ENCODE data around the gene MDN1. TPM values are rescaled to one million over a fixed set of nuclear protein-coding genes. Genes with fewer than 3 reads are reported as not detected.

The MDN1 gene
- total and polyA plus RNA-seq, 2 of the 8 experiments (the other 6 are each of a cell fraction or from before 2014, with no cell fraction given) = 53.5 to 179 TPM

- H3K18ac ChIP-seq (ENCODE audit: extremely low read depth, low read length) = no peak overlapping the region
- no peak overlapping the region for H3K14ac ChIP-seq (ENCODE audit: insufficient read length)
- no peak overlapping the region for H3K4me2 ChIP-seq (ENCODE audit: insufficient read depth in 1 of 2, low read depth in 2 of 2, low read length in 2 of 2)
- no peak overlapping the region for H3K9ac ChIP-seq (replicated peaks in 1 of 4; ENCODE audit: extremely low read depth in 1 of 4, low read depth in 3 of 4, low read length in 3 of 4)
- peaks cover 0 to 2% (median 0%) of the 10 kb centered on the region in 4 experiments; a peak in 1 of 7 replicates for H3K27me3 ChIP-seq (replicated peaks in 1 of 4; ENCODE audit: control insufficient read depth in 3 of 4, extremely low read depth in 1 of 4, insufficient read depth in 3 of 4, low read length in 3 of 4)
- peaks cover 0 to 8% of the 10 kb centered on the region in 2 experiments for H4K20me1 ChIP-seq (replicated peaks in 1 of 2; ENCODE audit: control insufficient read depth in 1 of 2, insufficient read depth in 2 of 2, low read length in 2 of 2)
- H4K5ac ChIP-seq (ENCODE audit: insufficient read length, low read depth, low read length) = no peak overlapping the region
- H3K79me1 ChIP-seq (ENCODE audit: low read depth, low read length) = peaks cover 3% of the 10 kb centered on the region; the same call in 1 of the 2 replicates
- H3K4ac ChIP-seq (replicated peaks; ENCODE audit: insufficient read length, low read depth, low read length) = no peak overlapping the region
- H3K4me3 ChIP-seq (ENCODE audit: extremely low read depth in 1 of 4, insufficient read depth in 2 of 4, low read depth in 3 of 4, low read length in 4 of 4) = no peak overlapping the region
- no peak overlapping the region for H3K56ac ChIP-seq (replicated peaks; ENCODE audit: insufficient read length, low read depth, low read length)
- H3K23me2 ChIP-seq (ENCODE audit: low read depth, low read length) = no peaks in the 10 kb centered on the region
- H2BK12ac ChIP-seq (ENCODE audit: low read depth, low read length) = no peak overlapping the region
- H2BK5ac ChIP-seq (ENCODE audit: low read depth, low read length) = no peak overlapping the region
- peaks cover 0 to 26% of the 10 kb centered on the region in 2 experiments; a peak in 2 of 4 replicates for H3K79me2 ChIP-seq (ENCODE audit: control insufficient read depth in 1 of 2, insufficient read depth in 2 of 2, low read length in 2 of 2)
- peaks cover 27 to 89% (median 67%) of the 10 kb centered on the region in 4 experiments for H3K36me3 ChIP-seq (ENCODE audit: control insufficient read depth in 2 of 4, insufficient read depth in 4 of 4, low read length in 3 of 4)
- WGBS, 2 experiments (ENCODE audit: extremely low coverage in 1 of 2, insufficient coverage in 1 of 2, insufficient read length in 1 of 2, insufficient replicate concordance in 2 of 2, low coverage in 1 of 2, low lambda C conversion rate in 2 of 2, missing lambda C conversion rate in 1 of 2) = 94% methylated on average over 1 of the region's 1 CpG; no CpG with 5 or more reads in 1 of the 2 experiments
- H3K27ac ChIP-seq (ENCODE audit: low read depth, low read length) = no peak overlapping the region
- no peak overlapping the region for H4K8ac ChIP-seq (ENCODE audit: extremely low read depth, insufficient read depth, low read length)
- H3K23ac ChIP-seq (ENCODE audit: insufficient read length) = no peak overlapping the region
- no peak overlapping the region for H4K91ac ChIP-seq (replicated peaks; ENCODE audit: insufficient read length, low read length)
- ChIA-PET CTCF (ENCODE audit: partially characterized antibody) (interaction anchor here (1.2 to 2.0 kb wide), 2 partner anchors 19 to 31 kb away, joined by 3 to 6 read pairs; no protein-coding TSS in a partner anchor), POLR2A (ENCODE audit: partially characterized antibody) (no interaction called here)
- DNase-seq (ENCODE audit: low read depth in 1 of 2, low spot score in 2 of 2) = no peak
- FAIRE-seq = no peak
- no peak overlapping the region for H2AFZ ChIP-seq (ENCODE audit: low read length)
- no peak overlapping the region for H2BK120ac ChIP-seq (replicated peaks; ENCODE audit: low read depth, low read length)
- H2BK20ac ChIP-seq (ENCODE audit: low read length) = no peak overlapping the region
- no peak overlapping the region for H2BK15ac ChIP-seq (ENCODE audit: low read length)
- no peaks in the 10 kb centered on the region for H3K9me3 ChIP-seq (ENCODE audit: insufficient read depth in 2 of 2, low read depth in 1 of 2, low read length in 1 of 2)
- peaks cover 0 to 3% (median 0%) of the 10 kb centered on the region in 4 experiments; a peak in 2 of 7 replicates for H3K4me1 ChIP-seq (replicated peaks in 1 of 4; ENCODE audit: control insufficient read depth in 3 of 4, insufficient read depth in 4 of 4, low read length in 3 of 4)
- no peak overlapping the region for H2AK5ac ChIP-seq (ENCODE audit: low read depth, low read length)
- TF ChIP-seq NRF1 (IDR thresholded peaks at IDR 0.05; ENCODE audit: low read depth, low read length) (no peak), RFX5 (IDR thresholded peaks at IDR 0.05; ENCODE audit: borderline replicate concordance, low read depth, low read length) (no peak), TAF7 (optimal IDR thresholded peaks at IDR 0.05; ENCODE audit: borderline replicate concordance, low read depth, low read length) (no peak), KDM1A (IDR thresholded peaks at IDR 0.05; ENCODE audit: borderline replicate concordance, low read length) (no peak), POLR2AphosphoS5 (IDR thresholded peaks at IDR 0.05; ENCODE audit: low read depth, low read length) (no peak), CREB1 (IDR thresholded peaks at IDR 0.05) (no peak), YY1 (IDR thresholded peaks at IDR 0.05; ENCODE audit: low read depth, low read length) (no peak), SIN3A (conservative IDR thresholded peaks at IDR 0.05 in 1 of 2, IDR thresholded peaks at IDR 0.05 in 1 of 2; ENCODE audit: low read depth in 1 of 2, low read length in 2 of 2) (no peak), E2F6 (IDR thresholded peaks at IDR 0.05) (no peak), RXRA (IDR thresholded peaks at IDR 0.05; ENCODE audit: insufficient read depth, low read depth, low read length) (no peak), TCF12 (IDR thresholded peaks at IDR 0.05; ENCODE audit: low read depth, low read length) (no peak), CHD2 (IDR thresholded peaks at IDR 0.05; ENCODE audit: low read length) (no peak), CHD1 (IDR thresholded peaks at IDR 0.05; ENCODE audit: low read depth, low read length) (no peak)
- TF ChIP-seq, protein P1, sequence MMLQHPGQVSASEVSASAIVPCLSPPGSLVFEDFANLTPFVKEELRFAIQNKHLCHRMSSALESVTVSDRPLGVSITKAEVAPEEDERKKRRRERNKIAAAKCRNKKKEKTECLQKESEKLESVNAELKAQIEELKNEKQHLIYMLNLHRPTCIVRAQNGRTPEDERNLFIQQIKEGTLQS (IDR thresholded peaks at IDR 0.05; ENCODE audit: insufficient read depth, low read depth, low read length) = no peak
These were observed 29.6 kb downstream of the MDN1 start for GRCh38 chr6:89789980-89790379.
